Neural progenitor cell (in vitro differentiated cells): ENCODE data around the gene ANKRA2. TPM values are rescaled to one million over a fixed set of nuclear protein-coding genes. Genes with fewer than 3 reads are reported as not detected.

Experiments used
- DNase-seq: peaks from one replicate; pipeline ENCODE4 v3.0.0-alpha.2; 2016; ENCODE audit warnings: low spot score
- H2AFZ ChIP-seq: fragments of 200-600 bp; sonication (generic); replicated peaks from 2 replicates; pipeline ENCODE4 v1.6.1; 2016; ENCODE audit warnings: antibody characterized with exemption
- H3F3A ChIP-seq: fragments of 200-600 bp; sonication (generic); 2 replicates; pipeline ENCODE4 v1.6.1; 2016; ENCODE audit warnings: antibody characterized with exemption, low read depth
- H3K27ac ChIP-seq: fragments of 200-600 bp; sonication (generic); 2 replicates; pipeline ENCODE4 v1.5.1; 2016; ENCODE audit warnings: mild to moderate bottlenecking
- H3K27me3 ChIP-seq: fragments of 200-600 bp; sonication (generic); 2 replicates; pipeline ENCODE4 v1.6.1; 2016; ENCODE audit warnings: mild to moderate bottlenecking, moderate library complexity
- H3K36me3 ChIP-seq: fragments of 200-600 bp; sonication (generic); 2 replicates; pipeline ENCODE4 v1.5.1; 2016
- H3K4me1 ChIP-seq: fragments of 200-600 bp; sonication (generic); 2 replicates; pipeline ENCODE4 v1.6.1; 2016; ENCODE audit warnings: mixed run types
- H3K4me2 ChIP-seq: fragments of 200-600 bp; sonication (generic); 2 replicates; pipeline ENCODE4 v1.6.1; 2016
- H3K4me3 ChIP-seq: fragments of 200-600 bp; sonication (generic); 2 replicates; pipeline ENCODE4 v1.5.1; 2016
- H3K79me2 ChIP-seq: fragments of 200-600 bp; sonication (generic); 2 replicates; pipeline ENCODE4 v1.6.1; 2016; ENCODE audit warnings: low read depth
- H3K9ac ChIP-seq: fragments of 200-600 bp; sonication (generic); 2 replicates; pipeline ENCODE4 v1.6.1; 2016
- H3K9me3 ChIP-seq: fragments of 200-600 bp; sonication (generic); 2 replicates; pipeline ENCODE4 v1.5.1; 2016; ENCODE audit warnings: low read depth
- H4K20me1 ChIP-seq: fragments of 200-600 bp; sonication (generic); 2 replicates; pipeline ENCODE4 v1.6.1; 2016; ENCODE audit warnings: low read depth
- H3K27ac Mint-ChIP-seq: 3 replicates; pipeline ENCODE4 v1.8.0; 2021; ENCODE audit warnings: mixed read lengths
- H3K27me3 Mint-ChIP-seq: 2 replicates; pipeline ENCODE4 v1.8.0; 2022; ENCODE audit warnings: low read depth, mild to moderate bottlenecking, inconsistent platforms, moderate library complexity, mixed read lengths; ENCODE audit not compliant: insufficient read depth
- H3K36me3 Mint-ChIP-seq: 3 replicates; pipeline ENCODE4 v1.8.0; 2021; ENCODE audit warnings: mixed read lengths
- H3K4me1 Mint-ChIP-seq: 3 replicates; pipeline ENCODE4 v1.8.0; 2021; ENCODE audit warnings: mixed read lengths
- H3K4me3 Mint-ChIP-seq: 3 replicates; pipeline ENCODE4 v1.8.0; 2021; ENCODE audit warnings: mild to moderate bottlenecking, moderate library complexity, mixed read lengths
- H3K9me3 Mint-ChIP-seq: 3 replicates; pipeline ENCODE4 v1.8.0; 2020; ENCODE audit warnings: mixed read lengths
- CTCF ChIP-seq: fragments of 200-600 bp; sonication (generic); IDR thresholded peaks from 2 replicates; pipeline ENCODE4 v1.5.1; 2017; ENCODE audit warnings: antibody characterized with exemption, mild to moderate bottlenecking
- EZH2 ChIP-seq: fragments of 200-600 bp; sonication (generic); IDR thresholded peaks from 2 replicates; pipeline ENCODE4 v1.6.1; 2017; ENCODE audit warnings: antibody characterized with exemption, mild to moderate bottlenecking, moderate library complexity
- EZH2phosphoT487 ChIP-seq: fragments of 200-600 bp; sonication (generic); IDR thresholded peaks from 2 replicates; pipeline ENCODE4 v1.6.1; 2017; ENCODE audit warnings: antibody characterized with exemption
- total RNA-seq: library from RNA; depleted of rRNA; stranded (reverse); fragments of >200 nt; gene quantifications from 2 replicates; pipeline ENCODE4 v1.2.3, GENCODE V29; 2015; ENCODE audit warnings: low replicate concordance

Gene ANKRA2
- total RNA-seq, 1 donor from 2014 or later, result 64.3 TPM

- Histone ChIP-seq H3K79me2 (no peaks in the 10 kb centered on the region), H3K4me1 (no peaks in the 10 kb centered on the region), H2AFZ (no peak overlapping the region), H3K36me3 (no peaks in the 10 kb centered on the region), H3K9ac (no peak overlapping the region), H3K4me2 (no peak overlapping the region), H3K9me3 (no peaks in the 10 kb centered on the region), H4K20me1 (no peaks in the 10 kb centered on the region), H3K27me3 (no peaks in the 10 kb centered on the region), H3F3A (no peaks in the 10 kb centered on the region), H3K4me3 (no peak overlapping the region), H3K27ac (no peak overlapping the region)
- H3K4me1 Mint-ChIP-seq, result no peaks in the 10 kb centered on the region
- no peaks in the 10 kb centered on the region for H3K9me3 Mint-ChIP-seq
- no peak for TF ChIP-seq CTCF
- no peak for TF ChIP-seq EZH2
- TF ChIP-seq EZH2phosphoT487, result no peak
- no peak overlapping the region for H3K27ac Mint-ChIP-seq
- DNase-seq, result no peak
- H3K4me3 Mint-ChIP-seq, result no peak overlapping the region
- H3K27me3 Mint-ChIP-seq, result peaks cover 2% of the 10 kb centered on the region
- no peaks in the 10 kb centered on the region for H3K36me3 Mint-ChIP-seq
Measured at GRCh38 chr5:73607228-73607627, 41.8 kb upstream of the ANKRA2 start.

GRCh38 chr5:73606206-73606753 is 40.8 kb upstream of the ANKRA2 start:
- H3K9me3 ChIP-seq, result no peaks in the 10 kb centered on the region
- H3K4me2 ChIP-seq, result no peak overlapping the region
- no peak overlapping the region for H3K27ac Mint-ChIP-seq
- no peak for TF ChIP-seq EZH2
- no peak for TF ChIP-seq CTCF
- no peak for TF ChIP-seq EZH2phosphoT487
- H3K4me1 Mint-ChIP-seq, result no peaks in the 10 kb centered on the region
- H3K27ac ChIP-seq, result no peak overlapping the region
- no peak overlapping the region for H3K9ac ChIP-seq
- no peaks in the 10 kb centered on the region for H4K20me1 ChIP-seq
- no peaks in the 10 kb centered on the region for H3K79me2 ChIP-seq
- no peaks in the 10 kb centered on the region for H3K9me3 Mint-ChIP-seq
- no peak overlapping the region for H3K4me3 ChIP-seq
- no peaks in the 10 kb centered on the region for H3K36me3 Mint-ChIP-seq
- H3F3A ChIP-seq, result no peaks in the 10 kb centered on the region
- no peak overlapping the region for H2AFZ ChIP-seq
- H3K4me3 Mint-ChIP-seq, result no peak overlapping the region
- no peaks in the 10 kb centered on the region for H3K36me3 ChIP-seq
- H3K4me1 ChIP-seq, result no peaks in the 10 kb centered on the region
- no peak for DNase-seq
- H3K27me3 Mint-ChIP-seq, result peaks cover 2% of the 10 kb centered on the region
- H3K27me3 ChIP-seq, result no peaks in the 10 kb centered on the region

GRCh38 chr5:73605223-73606087 is 40.0 kb upstream of the ANKRA2 start:
- H3K4me1 Mint-ChIP-seq, result no peaks in the 10 kb centered on the region
- no peak for DNase-seq
- Histone ChIP-seq H3K4me1 (no peaks in the 10 kb centered on the region), H3K36me3 (no peaks in the 10 kb centered on the region), H3K4me2 (no peak overlapping the region), H3K9ac (no peak overlapping the region), H2AFZ (no peak overlapping the region), H3F3A (no peaks in the 10 kb centered on the region), H3K27me3 (no peaks in the 10 kb centered on the region), H3K4me3 (no peak overlapping the region), H4K20me1 (no peaks in the 10 kb centered on the region), H3K9me3 (no peaks in the 10 kb centered on the region), H3K27ac (no peak overlapping the region), H3K79me2 (no peaks in the 10 kb centered on the region)
- TF ChIP-seq EZH2 (no peak), CTCF (no peak), EZH2phosphoT487 (no peak)
- H3K27me3 Mint-ChIP-seq, result peaks cover 2% of the 10 kb centered on the region
- H3K4me3 Mint-ChIP-seq, result no peak overlapping the region
- no peaks in the 10 kb centered on the region for H3K9me3 Mint-ChIP-seq
- no peaks in the 10 kb centered on the region for H3K36me3 Mint-ChIP-seq
- H3K27ac Mint-ChIP-seq, result no peak overlapping the region
